HG02938 (cell line): ENCODE results near the gene MOCS2.
"Not testable (repeated sequence)": the region's sequence is repeated elsewhere in the genome, so short reads cannot be mapped to it uniquely, and the experiment has no call there.

Source experiments
- ATAC-seq: cut with Tn5 transposase; IDR thresholded peaks from one replicate; pipeline ENCODE4 v1.9.1; 2021; ENCODE audit warnings: mild to moderate bottlenecking, moderate library complexity; ENCODE audit not compliant: unreplicated experiment

The MOCS2 gene

DNA sequence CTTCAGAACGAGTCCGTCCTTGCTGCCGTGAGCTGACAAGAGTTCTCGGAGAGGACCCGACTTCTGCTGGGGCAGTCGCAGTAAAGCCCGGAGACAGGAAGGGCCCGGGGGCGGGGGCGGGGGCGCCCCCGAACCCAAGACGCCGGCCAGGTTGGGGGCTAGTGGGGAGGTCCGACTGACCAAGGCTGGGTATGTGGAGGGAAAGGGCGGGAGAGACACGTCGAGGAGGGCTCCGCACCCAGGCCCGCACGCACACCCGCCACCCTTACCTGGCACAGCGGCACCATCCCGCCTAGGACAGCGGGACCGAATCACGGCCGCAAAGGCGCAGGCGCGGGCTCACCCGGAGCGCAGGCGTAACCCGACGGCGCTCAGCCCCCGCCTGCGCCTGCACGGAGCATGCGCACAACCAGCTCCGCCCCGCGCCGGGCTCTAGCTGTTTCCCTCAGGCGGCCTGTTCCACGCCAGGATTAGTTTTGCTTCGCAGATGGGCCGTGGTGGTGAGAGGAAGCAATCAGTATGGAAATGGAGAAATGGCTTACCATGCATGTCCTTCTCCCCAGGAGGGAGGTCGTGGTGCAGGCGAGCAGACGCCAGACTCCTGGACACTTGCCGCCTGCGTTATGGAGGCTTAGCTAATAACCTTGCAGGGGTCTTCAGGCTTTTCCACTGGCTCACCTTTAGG is at the start of gene MOCS2:
Gene MOCS2, minus strand, starts transcription at position 315 of the 685 bp plus-strand sequence. CDS start 2,583 bp downstream, outside the sequence.
- ATAC-seq, result peak; percentile 89

- ATAC-seq, result no peak
Observed at GRCh38 chr5:53151713-53152458, 42.3 kb upstream of the MOCS2 start.

GRCh38 chr5:53133020-53133419 is 23.5 kb upstream of the MOCS2 start:
- no peak for ATAC-seq

- no peak for ATAC-seq
Observed at GRCh38 chr5:53130266-53130665, 20.7 kb upstream of the MOCS2 start.

DNA sequence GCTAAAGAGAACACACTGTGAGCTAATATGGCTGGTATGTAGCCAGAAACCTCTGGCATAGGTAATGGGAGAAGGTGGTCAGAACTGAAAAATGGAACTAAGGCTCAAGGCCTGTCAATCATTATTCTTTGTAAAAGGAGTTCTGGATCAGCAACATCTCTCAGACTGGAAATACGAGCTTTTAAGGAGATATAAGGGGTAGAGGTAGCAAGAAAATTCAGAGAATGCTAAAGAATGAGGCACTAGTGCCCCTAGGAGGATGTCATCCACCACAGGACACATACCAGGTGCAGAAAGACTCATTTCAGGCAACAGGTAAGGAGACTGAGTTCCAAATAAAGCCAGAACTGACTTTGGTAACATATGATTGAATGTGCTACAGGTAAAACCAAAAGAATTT is 18.9 kb upstream of the MOCS2 start:
- no peak for ATAC-seq

GRCh38 chr5:53127107-53127506 is 17.6 kb upstream of the MOCS2 start:
- no peak for ATAC-seq

GRCh38 chr5:53126521-53126920 is 17.0 kb upstream of the MOCS2 start:
- no peak for ATAC-seq

GRCh38 chr5:53123702-53124101 is 14.1 kb upstream of the MOCS2 start:
- ATAC-seq, result no peak

- no peak for ATAC-seq
Observed at GRCh38 chr5:53120165-53120564, 10.6 kb upstream of the MOCS2 start.

DNA sequence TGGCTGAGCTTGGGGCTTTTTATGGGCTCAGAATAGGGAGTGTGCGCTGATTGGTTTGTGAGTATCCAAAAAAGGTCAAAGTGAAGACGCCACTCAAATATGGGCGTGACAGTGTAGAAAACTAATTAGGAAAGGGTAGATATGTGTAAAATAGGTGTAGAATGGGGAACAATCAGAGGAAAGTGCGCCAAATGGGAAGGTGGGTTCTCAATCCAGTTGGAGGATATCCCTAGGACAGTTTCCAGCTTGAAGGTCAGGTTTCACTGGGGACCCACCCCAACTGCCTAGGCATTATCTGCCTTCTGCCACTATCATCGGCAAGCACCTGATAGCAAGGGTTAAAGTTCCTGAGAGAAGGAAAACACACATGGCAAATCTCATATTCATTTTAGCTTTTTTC is 9.3 kb upstream of the MOCS2 start:
- no peak for ATAC-seq

GRCh38 chr5:53116597-53116996 is 7.0 kb upstream of the MOCS2 start:
- ATAC-seq, result no peak

GRCh38 chr5:53114988-53115387 is 5.4 kb upstream of the MOCS2 start:
- no peak for ATAC-seq

DNA sequence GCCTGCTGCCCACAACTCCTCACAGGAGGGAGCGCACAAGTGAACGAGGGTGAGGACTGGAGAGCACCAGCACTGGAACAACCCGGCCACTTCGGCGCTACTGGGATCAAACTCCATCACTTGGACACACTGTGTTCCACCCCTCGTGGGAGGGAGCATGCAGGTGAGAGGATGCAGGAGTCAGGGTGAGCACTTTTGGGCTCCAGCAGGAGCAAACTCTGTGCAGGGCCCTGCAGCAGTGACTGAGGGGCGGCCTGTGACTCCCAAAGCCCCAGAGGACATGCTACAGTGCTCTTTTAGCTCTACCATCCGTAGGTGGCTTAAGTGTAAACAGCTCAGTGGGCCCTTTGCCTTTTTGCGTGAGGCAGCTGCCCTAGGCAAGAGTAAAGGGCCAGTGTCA is 4.4 kb upstream of the MOCS2 start:
- no peak for ATAC-seq

- no peak for ATAC-seq
Observed at GRCh38 chr5:53112909-53113308, 3.4 kb upstream of the MOCS2 start.

DNA sequence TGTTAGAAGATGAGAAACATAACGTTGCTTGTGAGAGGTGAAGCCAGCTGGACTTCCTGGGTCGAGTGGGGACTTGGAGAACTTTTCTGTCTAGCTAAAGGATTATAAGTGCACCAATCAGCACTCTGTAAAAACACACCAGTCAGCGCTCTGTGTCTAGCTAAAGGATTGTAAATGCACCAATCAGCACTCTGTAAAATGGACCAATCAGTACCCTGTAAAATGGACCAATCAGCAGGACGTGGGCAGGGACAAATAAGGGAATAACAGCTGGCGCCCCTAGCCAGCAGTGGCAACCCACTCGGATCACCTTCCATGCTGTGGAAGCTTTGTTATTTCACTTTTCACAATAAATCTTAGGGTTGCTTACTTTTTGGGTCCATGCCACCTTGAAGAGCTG is 2.8 kb upstream of the MOCS2 start:
- not testable (repeated sequence) for ATAC-seq

- no peak for ATAC-seq
Observed at GRCh38 chr5:53111139-53111538, 1.6 kb upstream of the MOCS2 start.

DNA sequence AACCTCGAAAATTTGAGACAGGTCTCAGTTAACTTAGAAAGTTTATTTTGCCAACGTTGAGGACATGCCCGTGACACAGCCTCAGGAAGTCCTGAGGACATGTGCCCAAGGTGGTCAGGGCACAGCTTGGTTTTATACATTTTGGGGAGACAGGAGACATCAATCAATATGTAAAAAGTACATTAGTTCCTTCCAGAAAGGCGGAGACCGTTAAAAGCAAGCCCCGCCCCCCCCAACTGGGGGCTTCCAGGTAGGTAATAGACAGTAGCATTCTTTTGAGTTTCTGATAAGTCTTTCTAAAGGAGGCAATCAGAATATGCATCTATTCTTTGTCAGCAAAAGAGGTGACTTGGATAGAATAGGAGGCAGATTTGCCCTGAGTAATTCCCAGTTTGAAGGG is 599 bp upstream of the MOCS2 start:
- peak; percentile 10 for ATAC-seq

DNA sequence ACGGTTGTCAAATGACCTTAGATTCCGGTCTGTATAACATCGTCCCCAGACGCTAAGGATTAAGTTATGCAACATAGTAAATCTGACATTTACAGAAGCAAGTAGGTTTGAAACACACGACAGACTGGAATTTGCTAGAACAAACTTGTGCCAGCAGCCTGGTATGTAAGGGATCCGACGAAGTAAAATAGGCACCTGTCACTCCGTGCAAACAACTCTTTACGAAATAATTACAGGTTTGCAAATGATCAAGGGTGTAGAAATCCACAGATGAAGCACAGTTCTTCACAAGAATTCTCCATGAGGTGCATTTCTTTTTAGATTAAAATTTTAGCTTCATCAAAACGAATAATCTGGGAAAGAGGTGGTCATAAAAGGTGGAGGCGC is 508 bp downstream of the MOCS2 start:
- peak; percentile 16 for ATAC-seq

GRCh38 chr5:53105611-53106300 is 3.8 kb downstream of the MOCS2 start:
- ATAC-seq, result no peak

DNA sequence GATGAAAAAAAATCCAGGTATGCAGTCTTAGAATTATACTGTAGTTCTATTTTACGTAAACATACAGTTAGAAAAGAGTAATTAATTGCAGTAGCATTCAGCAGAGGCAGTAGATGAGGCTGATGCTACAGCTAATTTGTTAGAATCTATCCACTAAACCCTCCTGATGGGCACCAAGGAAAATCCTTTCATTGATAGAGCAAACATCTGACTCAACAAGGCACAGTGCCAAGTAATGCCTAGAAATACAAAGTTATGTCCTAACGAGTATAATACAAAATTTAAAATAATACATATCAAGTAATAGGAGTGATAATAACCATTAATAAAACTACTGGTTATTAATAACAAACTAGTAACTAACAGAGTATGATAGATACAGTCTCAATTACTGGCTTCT is 9.0 kb downstream of the MOCS2 start:
- ATAC-seq, result no peak

- ATAC-seq, result no peak
Observed at GRCh38 chr5:53099546-53099945, 10.0 kb downstream of the MOCS2 start.

DNA sequence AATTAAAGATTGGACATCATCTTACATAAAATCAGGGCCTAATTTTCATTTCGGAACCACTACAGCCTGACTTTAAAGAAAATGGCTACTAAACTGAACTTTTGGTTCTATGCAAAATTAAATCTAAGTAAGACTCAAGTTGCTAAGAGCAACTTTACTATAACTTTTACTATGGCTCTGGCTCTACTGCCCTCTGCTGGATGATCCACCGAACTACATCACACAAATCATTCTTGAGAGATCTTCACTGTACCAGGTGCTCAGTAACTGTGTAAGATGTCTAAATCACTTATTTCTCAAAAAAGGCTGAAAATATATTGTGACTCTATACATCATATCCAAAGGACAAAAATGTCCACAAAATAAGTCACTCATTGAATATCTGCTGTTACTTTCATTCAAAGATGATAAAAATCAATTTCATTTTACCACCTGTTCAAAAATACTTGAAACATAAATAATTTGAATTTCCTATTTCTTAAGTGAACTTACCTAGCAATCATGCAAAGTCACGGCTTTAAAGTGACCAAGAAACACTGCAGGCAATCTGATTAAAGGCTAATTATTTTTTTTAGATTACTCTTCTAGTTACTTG is 13.5 kb downstream of the MOCS2 start:
- peak; percentile 90 for ATAC-seq
